GM12801 (cell line): ENCODE measurements around the gene CPNE4.

Source experiments
- TF ChIP-seq, protein P1 (sequence below): IDR thresholded peaks from one replicate; pipeline ENCODE4 v1.5.1; 2011; ENCODE audit warnings: control low read depth; ENCODE audit not compliant: insufficient read length; ENCODE audit errors: extremely low read depth

CPNE4 gene

DNA sequence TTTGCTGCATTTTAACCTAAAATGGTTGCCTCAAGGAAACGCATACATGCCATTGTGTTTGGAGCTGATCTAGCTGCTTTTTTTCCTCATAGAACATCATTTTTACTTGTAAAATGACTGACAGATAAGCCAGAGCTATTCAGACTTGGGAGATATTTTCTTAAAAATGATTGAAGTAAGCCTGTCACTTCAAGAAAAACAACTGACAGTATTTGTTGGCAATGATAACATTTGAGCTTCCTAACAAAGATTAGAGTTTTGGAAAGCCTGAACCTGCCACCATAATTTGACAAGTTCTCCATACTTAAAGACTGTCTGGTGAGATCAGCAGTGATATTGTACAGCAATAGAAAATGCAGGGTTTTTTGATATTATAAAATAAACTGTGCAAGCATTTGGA, 504.4 kb downstream of the CPNE4 start:
- TF ChIP-seq, protein P1, sequence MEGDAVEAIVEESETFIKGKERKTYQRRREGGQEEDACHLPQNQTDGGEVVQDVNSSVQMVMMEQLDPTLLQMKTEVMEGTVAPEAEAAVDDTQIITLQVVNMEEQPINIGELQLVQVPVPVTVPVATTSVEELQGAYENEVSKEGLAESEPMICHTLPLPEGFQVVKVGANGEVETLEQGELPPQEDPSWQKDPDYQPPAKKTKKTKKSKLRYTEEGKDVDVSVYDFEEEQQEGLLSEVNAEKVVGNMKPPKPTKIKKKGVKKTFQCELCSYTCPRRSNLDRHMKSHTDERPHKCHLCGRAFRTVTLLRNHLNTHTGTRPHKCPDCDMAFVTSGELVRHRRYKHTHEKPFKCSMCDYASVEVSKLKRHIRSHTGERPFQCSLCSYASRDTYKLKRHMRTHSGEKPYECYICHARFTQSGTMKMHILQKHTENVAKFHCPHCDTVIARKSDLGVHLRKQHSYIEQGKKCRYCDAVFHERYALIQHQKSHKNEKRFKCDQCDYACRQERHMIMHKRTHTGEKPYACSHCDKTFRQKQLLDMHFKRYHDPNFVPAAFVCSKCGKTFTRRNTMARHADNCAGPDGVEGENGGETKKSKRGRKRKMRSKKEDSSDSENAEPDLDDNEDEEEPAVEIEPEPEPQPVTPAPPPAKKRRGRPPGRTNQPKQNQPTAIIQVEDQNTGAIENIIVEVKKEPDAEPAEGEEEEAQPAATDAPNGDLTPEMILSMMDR: no peak

DNA sequence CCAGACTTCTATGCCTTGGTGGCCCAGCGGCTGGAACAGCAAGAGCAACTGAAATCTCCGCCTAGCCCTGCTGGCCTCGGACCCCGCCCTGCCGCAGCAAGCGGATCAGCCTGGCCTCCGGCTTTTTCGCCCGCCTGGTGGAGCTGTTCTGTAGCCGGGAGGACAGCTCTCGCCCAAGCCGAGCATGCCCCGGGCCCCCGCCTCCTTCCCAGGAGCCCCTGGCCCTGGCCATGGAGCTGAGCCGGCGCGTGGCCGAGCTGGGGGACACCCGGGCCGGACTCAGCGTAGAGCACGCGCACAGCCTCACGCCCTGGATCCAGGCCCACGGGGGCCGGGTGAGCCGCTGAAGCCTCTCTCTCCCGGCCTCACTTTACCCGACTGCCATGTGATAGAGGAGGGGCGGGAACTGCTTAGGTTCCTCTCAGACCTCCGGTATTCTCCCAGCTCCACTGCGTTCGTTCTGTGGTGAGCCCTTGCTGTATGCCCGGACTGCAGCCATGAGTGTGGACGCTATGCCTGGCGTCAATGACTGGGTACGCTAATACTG, 507.9 kb downstream of the CPNE4 start:
- TF ChIP-seq, protein P1: no peak

DNA sequence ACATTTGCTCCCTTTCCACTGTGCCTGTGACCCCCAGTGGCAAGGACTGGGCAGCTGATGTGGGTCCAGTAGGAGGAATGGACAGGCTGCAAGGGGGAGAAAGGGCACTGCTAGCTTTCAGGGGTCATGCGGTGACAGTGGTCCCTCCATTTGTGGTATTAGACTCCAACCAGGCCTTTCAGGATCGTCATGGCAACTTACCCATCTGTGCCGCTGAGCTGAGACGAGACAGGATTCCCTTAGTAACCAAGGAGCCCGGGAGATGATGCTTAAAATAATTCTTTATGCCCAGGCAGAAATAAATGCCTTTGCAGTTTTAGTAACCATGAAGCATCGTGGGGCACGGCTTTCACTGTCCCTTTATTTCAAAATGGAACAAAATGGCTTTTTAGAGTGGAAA, 516.1 kb downstream of the CPNE4 start:
- TF ChIP-seq, protein P1: no peak

DNA sequence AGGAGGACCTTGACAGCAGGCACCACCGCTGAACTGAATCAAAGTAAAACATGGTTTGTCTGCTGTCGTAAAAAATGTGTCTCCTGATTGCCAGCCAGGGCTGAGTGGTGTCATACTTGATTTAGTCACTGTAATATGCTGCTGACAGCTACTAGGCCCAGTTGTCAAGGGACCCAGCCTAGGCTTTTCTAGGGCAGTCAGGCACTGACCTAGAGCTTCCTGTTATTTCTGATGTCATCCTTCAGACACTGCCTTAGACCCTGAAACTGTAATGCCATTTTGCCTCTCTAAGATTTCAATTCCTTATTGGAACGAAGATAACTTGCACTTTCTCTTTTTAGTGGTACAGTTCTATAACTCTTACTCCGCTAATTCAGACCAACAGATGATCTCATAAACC, 529.4 kb downstream of the CPNE4 start:
- TF ChIP-seq, protein P1: no peak

DNA sequence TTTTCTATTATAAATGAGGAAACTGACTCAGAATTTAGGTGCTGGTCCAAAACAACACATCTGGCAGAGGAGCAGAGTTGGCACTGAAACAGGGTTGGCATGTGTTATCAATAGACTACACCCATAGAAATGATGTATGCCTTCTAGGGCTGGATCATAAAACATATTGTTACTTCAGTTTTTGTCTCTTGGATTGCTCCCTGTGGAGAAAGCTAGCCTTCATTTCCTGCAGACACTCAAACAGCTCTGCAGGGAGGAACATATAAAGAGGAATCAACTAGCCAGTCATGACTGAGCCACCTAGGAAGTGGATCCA, 531.5 kb downstream of the CPNE4 start:
- TF ChIP-seq, protein P1: no peak

DNA sequence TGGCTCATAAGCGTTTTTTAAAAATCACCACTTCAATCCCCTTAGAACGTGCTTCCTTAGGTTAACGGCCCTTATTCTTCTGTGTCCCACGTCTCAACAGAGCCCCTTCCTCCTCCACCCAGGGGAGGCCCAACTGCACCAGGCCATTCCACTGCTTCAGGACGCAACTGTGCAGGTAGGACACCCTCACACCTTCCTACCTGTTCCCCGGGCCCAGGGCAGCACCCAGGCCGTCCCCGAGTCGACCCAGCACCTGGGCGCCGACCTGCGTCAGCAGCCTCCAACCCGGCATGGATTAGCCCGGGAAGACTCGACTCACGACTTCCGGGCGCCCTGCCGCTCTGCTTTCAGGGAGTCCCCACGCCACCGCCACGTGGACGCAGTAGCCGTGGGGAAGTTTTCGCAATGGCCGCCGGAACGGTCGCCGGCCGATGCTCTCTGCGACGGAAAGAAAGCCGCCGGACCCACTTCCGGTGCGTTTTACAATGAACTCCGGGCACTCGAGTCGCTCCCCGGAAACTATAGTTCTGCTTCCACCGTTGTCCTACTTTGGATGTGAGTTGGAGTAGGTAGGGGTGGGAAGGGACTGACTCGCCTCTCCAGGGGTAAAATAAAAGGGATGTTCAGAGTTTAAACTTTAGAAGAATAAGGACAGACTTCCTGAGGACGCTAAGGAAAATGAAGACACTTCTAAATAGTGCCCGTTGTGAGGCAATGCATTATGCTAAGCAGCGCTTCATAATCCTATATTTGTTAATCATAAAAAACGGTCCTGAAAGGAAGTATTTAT, 532.1 kb downstream of the CPNE4 start, which contains the start of gene MRPL3:
Gene MRPL3, minus strand, starts transcription at position 442 of the 790 bp plus-strand sequence. Its CDS starts 150 bp downstream, at position 292.
- TF ChIP-seq, protein P1: no peak

DNA sequence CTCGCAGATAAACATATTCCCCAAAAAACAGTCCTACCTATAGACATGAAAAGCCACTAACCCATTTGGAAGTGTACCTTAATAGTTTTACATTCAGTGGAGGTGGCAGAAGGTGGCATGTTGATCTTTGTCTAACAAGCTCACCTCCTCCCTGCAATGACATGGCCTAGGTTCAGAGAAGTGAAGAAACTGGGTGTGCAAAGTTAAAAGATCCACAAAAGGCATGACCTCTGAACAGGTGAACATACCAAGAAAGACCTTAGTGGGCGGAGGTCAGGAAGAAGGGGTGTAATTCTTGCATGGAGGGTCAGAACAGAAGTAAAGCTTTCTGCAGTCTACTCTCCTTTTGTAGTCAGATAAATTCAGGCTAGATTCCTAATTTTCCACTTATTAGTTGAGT, 532.9 kb downstream of the CPNE4 start:
- TF ChIP-seq, protein P1: no peak
